Activated CD8-positive, alpha-beta memory T cell treated with anti-CD3 and anti-CD28 coated beads for 48 hours (primary cell): ENCODE results near the gene SRF.

Source experiments
- DNase-seq, 3 experiments: peaks; one replicate each; pipeline ENCODE4 v3.0.0-alpha.2; 2020; ENCODE audit warnings: low read depth in 2 of 3, low spot score in 2 of 3

The SRF gene

DNA sequence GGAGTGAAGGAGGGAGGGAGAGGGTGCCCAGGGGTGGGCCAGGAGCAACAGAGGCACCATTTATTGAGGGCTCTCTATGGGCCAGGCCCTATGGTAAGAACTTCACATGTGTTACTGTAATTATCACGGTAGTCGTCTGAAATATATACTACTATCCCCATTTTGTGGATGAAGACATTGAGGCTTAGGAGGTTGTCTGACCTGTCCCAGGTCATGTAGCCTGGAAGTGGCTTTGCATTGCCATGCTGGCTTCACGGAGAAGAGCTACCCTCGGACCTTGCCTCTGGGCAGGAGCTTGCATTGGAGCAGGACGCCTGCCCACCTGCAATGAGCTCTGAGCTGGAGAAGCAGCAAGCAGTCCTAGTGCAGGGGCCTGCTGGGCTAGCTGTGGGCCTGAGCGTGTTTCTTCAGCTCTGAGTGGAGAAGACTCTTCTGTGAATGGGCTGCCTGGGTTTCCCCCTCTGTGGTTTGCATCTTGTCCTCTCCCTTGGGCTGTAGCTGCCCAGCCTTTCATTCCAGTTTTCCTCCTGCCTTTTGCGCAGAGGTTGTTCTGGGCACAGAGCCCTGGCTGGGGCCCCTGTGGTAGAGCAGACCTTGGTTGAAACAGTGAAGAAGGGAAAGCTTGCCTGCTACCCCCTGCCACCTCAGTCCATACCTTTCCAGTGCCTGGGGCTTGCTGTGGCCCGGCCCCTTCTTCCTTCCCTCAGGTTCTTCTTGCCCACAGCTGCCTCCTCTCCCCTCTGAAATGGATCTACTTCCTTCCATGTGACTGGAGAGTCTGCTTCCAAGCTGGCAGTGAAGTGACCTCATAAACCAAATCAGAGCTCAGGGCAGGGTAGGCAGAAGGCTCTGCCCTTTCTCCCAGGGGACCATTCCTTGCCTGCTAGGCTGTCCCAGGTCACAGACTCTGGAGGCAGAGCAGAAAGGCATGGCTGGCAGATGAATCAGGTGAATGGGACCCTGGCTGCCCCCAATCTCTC is 24.1 kb upstream of the SRF start:
- no peak for DNase-seq

DNA sequence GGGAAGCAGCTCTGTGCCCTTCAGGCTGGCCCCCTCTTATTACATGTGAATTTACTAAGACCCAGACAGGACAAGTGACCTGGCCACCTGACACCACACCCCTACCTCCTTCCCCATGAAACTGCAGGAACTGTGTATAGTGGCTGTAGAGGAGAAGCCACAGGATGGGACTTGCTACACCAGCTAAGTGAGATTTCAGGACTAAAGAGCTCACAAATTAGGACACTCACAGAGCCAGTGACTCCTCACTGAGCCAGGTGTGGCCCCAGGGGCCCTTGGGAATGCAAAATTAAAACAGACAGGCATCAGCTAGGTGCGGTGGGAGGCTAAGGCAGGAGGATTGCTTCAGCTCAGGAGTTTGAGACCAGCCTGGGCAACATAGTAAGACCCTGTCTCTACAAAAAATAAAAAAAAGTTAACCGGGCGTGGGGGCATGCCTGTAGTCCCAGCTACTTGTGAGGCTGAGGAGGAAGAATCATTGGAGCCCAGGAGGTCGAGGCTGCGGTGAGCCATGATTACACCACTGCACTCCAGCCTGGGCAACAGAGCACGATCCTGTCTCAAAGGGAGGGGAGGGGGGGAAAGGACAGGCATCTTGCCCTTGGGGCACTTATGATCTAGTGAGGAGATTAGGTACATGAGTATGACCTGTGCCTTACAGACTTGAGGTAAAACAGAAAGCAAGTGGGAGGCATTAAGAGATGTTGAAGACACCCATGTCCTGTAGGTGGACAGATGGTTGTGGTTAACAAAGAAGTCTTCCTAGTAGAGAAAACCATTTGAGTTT is 23.2 kb upstream of the SRF start:
- DNase-seq, result no peak

DNA sequence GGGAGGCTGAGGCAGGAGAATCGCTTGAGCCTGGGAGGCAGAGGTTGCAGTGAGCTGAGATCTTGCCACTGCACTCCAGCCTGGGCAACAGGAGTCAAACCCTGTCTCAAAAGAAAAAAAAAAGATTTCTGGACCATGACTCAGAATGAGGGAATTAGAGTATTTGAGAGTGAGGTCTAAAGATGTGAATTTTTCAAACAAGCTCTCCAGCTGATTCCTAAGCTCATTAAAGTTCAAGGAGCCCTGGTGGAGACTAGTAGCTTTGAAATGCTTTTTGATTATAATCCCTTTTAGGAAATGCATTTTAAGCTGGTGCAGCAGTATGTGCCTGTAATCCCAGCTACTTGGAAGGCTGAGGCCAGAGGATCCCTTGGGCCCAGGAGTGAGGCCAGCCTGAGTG is 21.8 kb upstream of the SRF start:
- no peak for DNase-seq

- no peak for DNase-seq
These were observed 20.9 kb upstream of the SRF start for GRCh38 chr6:43150051-43150751.

- no peak for DNase-seq
These were observed 11.5 kb upstream of the SRF start for GRCh38 chr6:43159599-43159998.

GRCh38 chr6:43163899-43164298 is 7.2 kb upstream of the SRF start:
- no peak for DNase-seq

GRCh38 chr6:43170417-43170930 is 595 bp upstream of the SRF start:
- DNase-seq, result no peak

DNA sequence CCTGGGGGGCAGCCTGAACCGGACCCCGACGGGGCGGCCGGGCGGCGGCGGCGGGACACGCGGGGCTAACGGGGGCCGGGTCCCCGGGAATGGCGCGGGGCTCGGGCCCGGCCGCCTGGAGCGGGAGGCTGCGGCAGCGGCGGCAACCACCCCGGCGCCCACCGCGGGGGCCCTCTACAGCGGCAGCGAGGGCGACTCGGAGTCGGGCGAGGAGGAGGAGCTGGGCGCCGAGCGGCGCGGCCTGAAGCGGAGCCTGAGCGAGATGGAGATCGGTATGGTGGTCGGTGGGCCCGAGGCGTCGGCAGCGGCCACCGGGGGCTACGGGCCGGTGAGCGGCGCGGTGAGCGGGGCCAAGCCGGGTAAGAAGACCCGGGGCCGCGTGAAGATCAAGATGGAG is 636 bp downstream of the SRF start:
- no peak for DNase-seq

GRCh38 chr6:43172104-43173007 is 1.3 kb downstream of the SRF start:
- peak in 2 of 3 experiments; percentile 17 to 36 for DNase-seq

- no peak for DNase-seq
These were observed 2.7 kb downstream of the SRF start for GRCh38 chr6:43173591-43174262.

- peak; percentile 70 to 92 (median 80) for DNase-seq
These were observed 3.4 kb downstream of the SRF start for GRCh38 chr6:43174263-43175112.

GRCh38 chr6:43175676-43176422 is 4.8 kb downstream of the SRF start:
- DNase-seq, result no peak

- no peak for DNase-seq
These were observed 5.3 kb downstream of the SRF start for GRCh38 chr6:43176423-43176786.

DNA sequence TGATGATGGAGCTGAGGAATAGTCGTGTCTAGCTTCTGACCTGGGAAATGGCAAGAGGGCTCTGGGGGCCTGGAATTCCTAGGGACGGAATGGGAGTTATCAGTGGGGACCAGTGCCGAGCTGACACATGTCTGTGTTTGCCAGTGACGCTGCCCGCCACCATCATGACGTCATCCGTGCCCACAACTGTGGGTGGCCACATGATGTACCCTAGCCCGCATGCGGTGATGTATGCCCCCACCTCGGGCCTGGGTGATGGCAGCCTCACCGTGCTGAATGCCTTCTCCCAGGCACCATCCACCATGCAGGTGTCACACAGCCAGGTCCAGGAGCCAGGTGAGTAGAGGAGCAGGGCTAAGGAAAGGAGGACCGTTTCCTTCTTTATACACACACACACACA is 7.1 kb downstream of the SRF start:
- DNase-seq, result no peak

DNA sequence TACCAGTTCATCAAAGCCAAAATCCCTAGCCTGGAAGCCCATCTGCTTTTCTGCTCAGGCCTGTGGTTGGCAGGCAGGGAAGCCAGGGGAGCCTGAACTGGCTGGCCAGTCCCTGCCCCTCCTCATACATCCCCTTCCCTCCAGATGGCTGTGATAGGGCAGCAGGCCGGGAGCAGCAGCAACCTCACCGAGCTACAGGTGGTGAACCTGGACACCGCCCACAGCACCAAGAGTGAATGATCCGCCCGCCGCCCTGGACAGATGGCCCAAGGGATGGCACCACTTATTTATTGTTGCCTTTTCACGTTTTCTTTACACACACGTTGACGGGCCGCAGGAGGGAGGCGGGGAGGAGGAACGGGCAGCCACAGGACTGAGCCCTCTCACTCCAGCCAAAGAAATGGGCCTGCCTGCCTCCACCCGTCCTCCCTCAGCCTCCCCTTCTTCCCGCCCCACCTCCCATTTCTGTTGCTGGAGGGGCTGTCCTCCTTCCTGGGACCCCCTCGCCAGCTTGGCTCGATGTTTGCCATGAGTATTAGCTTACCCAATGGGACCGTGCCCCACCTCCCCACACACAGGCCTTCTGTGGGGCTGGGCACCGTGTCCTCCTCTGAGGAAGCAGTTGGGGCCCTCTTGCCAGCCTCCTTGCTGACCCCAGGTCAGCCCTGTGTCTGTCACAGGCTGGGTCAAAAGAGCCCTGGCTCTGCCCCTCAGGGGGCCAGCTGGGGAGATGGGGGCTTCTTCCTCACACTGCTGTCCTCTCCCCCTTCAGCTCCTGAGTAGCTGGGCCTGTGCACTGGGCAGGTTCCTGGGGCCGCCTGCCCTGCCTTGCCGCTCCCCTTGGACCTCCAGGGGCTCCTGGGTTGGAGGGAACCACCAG is 8.1 kb downstream of the SRF start:
- DNase-seq, result no peak

DNA sequence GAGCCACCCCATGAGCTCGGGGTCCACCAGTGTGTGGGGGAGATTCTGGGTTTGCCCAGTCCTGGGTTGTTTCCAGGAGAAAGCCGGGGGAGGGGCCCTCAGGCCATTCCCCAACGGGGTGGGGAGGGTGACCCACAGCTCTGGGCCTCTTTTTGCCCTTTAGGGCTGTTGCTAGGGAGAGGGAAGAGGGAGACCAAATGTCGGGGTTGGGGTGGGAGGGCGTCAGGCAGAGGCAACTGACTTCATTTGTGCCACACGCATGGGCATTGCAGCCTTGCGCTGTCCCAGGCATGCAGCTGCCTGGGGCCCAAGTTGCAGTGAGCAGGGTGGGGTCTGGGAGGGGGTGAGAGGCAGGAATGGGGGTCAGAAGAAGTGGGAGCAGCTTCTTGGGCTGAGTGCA is 9.0 kb downstream of the SRF start:
- DNase-seq, result no peak

DNA sequence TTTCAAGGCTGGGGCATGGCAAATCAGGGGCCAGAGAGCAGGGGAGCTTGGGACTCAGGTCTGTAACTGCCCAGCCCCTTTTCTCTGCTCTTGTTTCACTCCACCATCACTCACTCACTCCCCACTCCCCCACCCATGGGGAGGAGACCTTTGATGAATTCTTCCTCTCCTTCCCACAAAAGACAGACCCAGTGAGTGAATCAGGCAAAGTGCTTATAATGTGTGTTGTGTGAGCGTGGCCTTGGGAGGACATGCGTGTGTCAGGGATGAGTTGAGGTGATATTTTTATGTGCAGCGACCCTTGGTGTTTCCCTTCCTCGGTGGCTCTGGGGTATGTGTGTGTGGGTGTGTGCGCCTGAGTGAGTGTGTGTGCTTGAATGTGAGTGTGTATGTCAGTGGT is 9.9 kb downstream of the SRF start:
- no peak for DNase-seq
